ENCODE data around the gene PATL2.

The PATL2 gene

DNA sequence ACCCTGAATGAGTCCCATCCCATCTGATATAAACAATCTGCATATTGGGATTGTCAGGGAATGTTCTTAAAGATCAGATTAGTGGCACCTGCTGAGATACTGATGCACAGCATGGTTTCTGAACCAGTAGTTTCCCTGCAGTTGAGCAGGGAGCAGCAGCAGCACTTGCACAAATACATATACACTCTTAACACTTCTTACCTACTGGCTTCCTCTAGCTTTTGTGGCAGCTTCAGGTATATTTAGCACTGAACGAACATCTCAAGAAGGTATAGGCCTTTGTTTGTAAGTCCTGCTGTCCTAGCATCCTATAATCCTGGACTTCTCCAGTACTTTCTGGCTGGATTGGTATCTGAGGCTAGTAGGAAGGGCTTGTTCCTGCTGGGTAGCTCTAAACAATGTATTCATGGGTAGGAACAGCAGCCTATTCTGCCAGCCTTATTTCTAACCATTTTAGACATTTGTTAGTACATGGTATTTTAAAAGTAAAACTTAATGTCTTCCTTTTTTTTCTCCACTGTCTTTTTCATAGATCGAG lies 4.7 kb upstream of the PATL2 start:
- H4K20me1 ChIP-seq (ENCODE audit: insufficient read depth), result peaks cover 36% of the 10 kb centered on the region
- peak overlapping the region; percentile 19; the same call in 1 of the 2 replicates for H3K27ac ChIP-seq
- no peak overlapping the region; the same call in 1 of the 2 replicates for H3K4me2 ChIP-seq
- H3K9ac ChIP-seq, result no peak overlapping the region
- H3K4me1 ChIP-seq (ENCODE audit: low read depth, poor library complexity, severe bottlenecking), result peaks cover 80% of the 10 kb centered on the region
- no peaks in the 10 kb centered on the region for H3K27me3 ChIP-seq (ENCODE audit: insufficient read depth, low read depth)
- H3K4me3 ChIP-seq (IDR thresholded peaks at IDR 0.05; ENCODE audit: insufficient read depth, low read depth, low read length), result no peak overlapping the region
- H3K36me3 ChIP-seq (ENCODE audit: insufficient read depth), result peaks cover 17% of the 10 kb centered on the region
- TF ChIP-seq, protein P1, sequence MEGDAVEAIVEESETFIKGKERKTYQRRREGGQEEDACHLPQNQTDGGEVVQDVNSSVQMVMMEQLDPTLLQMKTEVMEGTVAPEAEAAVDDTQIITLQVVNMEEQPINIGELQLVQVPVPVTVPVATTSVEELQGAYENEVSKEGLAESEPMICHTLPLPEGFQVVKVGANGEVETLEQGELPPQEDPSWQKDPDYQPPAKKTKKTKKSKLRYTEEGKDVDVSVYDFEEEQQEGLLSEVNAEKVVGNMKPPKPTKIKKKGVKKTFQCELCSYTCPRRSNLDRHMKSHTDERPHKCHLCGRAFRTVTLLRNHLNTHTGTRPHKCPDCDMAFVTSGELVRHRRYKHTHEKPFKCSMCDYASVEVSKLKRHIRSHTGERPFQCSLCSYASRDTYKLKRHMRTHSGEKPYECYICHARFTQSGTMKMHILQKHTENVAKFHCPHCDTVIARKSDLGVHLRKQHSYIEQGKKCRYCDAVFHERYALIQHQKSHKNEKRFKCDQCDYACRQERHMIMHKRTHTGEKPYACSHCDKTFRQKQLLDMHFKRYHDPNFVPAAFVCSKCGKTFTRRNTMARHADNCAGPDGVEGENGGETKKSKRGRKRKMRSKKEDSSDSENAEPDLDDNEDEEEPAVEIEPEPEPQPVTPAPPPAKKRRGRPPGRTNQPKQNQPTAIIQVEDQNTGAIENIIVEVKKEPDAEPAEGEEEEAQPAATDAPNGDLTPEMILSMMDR (conservative IDR thresholded peaks at IDR 0.05; ENCODE audit: low read depth, low read length), result no peak
- no peak overlapping the region for H2AFZ ChIP-seq (ENCODE audit: low read depth)
- H3K79me2 ChIP-seq (ENCODE audit: insufficient read depth, low read depth), result peaks cover 56% of the 10 kb centered on the region

DNA sequence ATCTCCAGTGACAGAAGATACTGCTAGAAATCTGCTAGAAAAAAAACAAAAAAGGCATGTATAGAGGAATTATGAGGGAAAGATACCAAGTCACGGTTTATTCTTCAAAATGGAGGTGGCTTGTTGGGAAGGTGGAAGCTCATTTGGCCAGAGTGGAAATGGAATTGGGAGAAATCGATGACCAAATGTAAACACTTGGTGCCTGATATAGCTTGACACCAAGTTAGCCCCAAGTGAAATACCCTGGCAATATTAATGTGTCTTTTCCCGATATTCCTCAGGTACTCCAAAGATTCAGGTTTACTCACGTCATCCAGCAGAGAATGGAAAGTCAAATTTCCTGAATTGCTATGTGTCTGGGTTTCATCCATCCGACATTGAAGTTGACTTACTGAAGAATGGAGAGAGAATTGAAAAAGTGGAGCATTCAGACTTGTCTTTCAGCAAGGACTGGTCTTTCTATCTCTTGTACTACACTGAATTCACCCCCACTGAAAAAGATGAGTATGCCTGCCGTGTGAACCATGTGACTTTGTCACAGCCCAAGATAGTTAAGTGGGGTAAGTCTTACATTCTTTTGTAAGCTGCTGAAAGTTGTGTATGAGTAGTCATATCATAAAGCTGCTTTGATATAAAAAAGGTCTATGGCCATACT lies 4.1 kb upstream of the PATL2 start:
- no peaks in the 10 kb centered on the region for H3K27me3 ChIP-seq (ENCODE audit: insufficient read depth, low read depth)
- no peak overlapping the region for H2AFZ ChIP-seq (ENCODE audit: low read depth)
- no peak overlapping the region for H3K4me3 ChIP-seq (IDR thresholded peaks at IDR 0.05; ENCODE audit: insufficient read depth, low read depth, low read length)
- TF ChIP-seq, protein P1 (conservative IDR thresholded peaks at IDR 0.05; ENCODE audit: low read depth, low read length), result no peak
- peaks cover 56% of the 10 kb centered on the region for H3K79me2 ChIP-seq (ENCODE audit: insufficient read depth, low read depth)
- H3K9ac ChIP-seq, result no peak overlapping the region
- peak overlapping the region; percentile 19; the same call in 1 of the 2 replicates for H3K4me2 ChIP-seq
- H3K36me3 ChIP-seq (ENCODE audit: insufficient read depth), result peaks cover 17% of the 10 kb centered on the region
- H3K27ac ChIP-seq, result peak overlapping the region; percentile 19; the same call in 1 of the 2 replicates
- H4K20me1 ChIP-seq (ENCODE audit: insufficient read depth), result peaks cover 36% of the 10 kb centered on the region
- peaks cover 75% of the 10 kb centered on the region for H3K4me1 ChIP-seq (ENCODE audit: low read depth, poor library complexity, severe bottlenecking)

DNA sequence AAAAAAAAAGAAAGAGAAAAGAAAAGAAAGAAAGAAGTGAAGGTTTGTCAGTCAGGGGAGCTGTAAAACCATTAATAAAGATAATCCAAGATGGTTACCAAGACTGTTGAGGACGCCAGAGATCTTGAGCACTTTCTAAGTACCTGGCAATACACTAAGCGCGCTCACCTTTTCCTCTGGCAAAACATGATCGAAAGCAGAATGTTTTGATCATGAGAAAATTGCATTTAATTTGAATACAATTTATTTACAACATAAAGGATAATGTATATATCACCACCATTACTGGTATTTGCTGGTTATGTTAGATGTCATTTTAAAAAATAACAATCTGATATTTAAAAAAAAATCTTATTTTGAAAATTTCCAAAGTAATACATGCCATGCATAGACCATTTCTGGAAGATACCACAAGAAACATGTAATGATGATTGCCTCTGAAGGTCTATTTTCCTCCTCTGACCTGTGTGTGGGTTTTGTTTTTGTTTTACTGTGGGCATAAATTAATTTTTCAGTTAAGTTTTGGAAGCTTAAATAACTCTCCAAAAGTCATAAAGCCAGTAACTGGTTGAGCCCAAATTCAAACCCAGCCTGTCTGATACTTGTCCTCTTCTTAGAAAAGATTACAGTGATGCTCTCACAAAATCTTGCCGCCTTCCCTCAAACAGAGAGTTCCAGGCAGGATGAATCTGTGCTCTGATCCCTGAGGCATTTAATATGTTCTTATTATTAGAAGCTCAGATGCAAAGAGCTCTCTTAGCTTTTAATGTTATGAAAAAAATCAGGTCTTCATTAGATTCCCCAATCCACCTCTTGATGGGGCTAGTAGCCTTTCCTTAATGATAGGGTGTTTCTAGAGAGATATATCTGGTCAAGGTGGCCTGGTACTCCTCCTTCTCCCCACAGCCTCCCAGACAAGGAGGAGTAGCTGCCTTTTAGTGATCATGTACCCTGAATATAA lies 2.2 kb upstream of the PATL2 start:
- Histone ChIP-seq H3K36me3 (ENCODE audit: insufficient read depth) (peaks cover 17% of the 10 kb centered on the region), H3K4me1 (ENCODE audit: low read depth, poor library complexity, severe bottlenecking) (peaks cover 64% of the 10 kb centered on the region), H3K79me2 (ENCODE audit: insufficient read depth, low read depth) (peaks cover 56% of the 10 kb centered on the region), H3K4me2 (peak overlapping the region; percentile 96), H4K20me1 (ENCODE audit: insufficient read depth) (peaks cover 36% of the 10 kb centered on the region), H3K27me3 (ENCODE audit: insufficient read depth, low read depth) (no peaks in the 10 kb centered on the region), H3K4me3 (IDR thresholded peaks at IDR 0.05; ENCODE audit: insufficient read depth, low read depth, low read length) (no peak overlapping the region), H3K27ac (peak overlapping the region; percentile 92), H3K9ac (peak overlapping the region; percentile 97), H2AFZ (ENCODE audit: low read depth) (no peak overlapping the region)
- TF ChIP-seq, protein P1 (conservative IDR thresholded peaks at IDR 0.05; ENCODE audit: low read depth, low read length), result peak; percentile 39; the same call in 1 of the 2 replicates

DNA sequence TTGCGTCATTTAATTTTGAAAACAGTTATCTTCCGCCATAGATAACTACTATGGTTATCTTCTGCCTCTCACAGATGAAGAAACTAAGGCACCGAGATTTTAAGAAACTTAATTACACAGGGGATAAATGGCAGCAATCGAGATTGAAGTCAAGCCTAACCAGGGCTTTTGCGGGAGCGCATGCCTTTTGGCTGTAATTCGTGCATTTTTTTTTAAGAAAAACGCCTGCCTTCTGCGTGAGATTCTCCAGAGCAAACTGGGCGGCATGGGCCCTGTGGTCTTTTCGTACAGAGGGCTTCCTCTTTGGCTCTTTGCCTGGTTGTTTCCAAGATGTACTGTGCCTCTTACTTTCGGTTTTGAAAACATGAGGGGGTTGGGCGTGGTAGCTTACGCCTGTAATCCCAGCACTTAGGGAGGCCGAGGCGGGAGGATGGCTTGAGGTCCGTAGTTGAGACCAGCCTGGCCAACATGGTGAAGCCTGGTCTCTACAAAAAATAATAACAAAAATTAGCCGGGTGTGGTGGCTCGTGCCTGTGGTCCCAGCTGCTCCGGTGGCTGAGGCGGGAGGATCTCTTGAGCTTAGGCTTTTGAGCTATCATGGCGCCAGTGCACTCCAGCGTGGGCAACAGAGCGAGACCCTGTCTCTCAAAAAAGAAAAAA lies 1.4 kb upstream of the PATL2 start:
- H3K9ac ChIP-seq, result peak overlapping the region; percentile 97
- H3K4me3 ChIP-seq (IDR thresholded peaks at IDR 0.05; ENCODE audit: insufficient read depth, low read depth, low read length), result no peak overlapping the region
- H3K36me3 ChIP-seq (ENCODE audit: insufficient read depth), result peaks cover 15% of the 10 kb centered on the region
- peak overlapping the region; percentile 96 for H3K4me2 ChIP-seq
- peak overlapping the region; percentile 92 for H3K27ac ChIP-seq
- H3K4me1 ChIP-seq (ENCODE audit: low read depth, poor library complexity, severe bottlenecking), result peaks cover 56% of the 10 kb centered on the region
- no peaks in the 10 kb centered on the region for H3K27me3 ChIP-seq (ENCODE audit: insufficient read depth, low read depth)
- no peak overlapping the region for H2AFZ ChIP-seq (ENCODE audit: low read depth)
- TF ChIP-seq, protein P1 (conservative IDR thresholded peaks at IDR 0.05; ENCODE audit: low read depth, low read length), result no peak
- peaks cover 56% of the 10 kb centered on the region for H3K79me2 ChIP-seq (ENCODE audit: insufficient read depth, low read depth)
- peaks cover 36% of the 10 kb centered on the region for H4K20me1 ChIP-seq (ENCODE audit: insufficient read depth)
